ENCODE data around the gene ACTRT1. TPM values are rescaled to one million over a fixed set of nuclear protein-coding genes. Genes with fewer than 3 reads are reported as not detected.

The ACTRT1 gene
- total RNA-seq, 2 donors from 2014 or later = 0.42 TPM; not detected in 1

DNA sequence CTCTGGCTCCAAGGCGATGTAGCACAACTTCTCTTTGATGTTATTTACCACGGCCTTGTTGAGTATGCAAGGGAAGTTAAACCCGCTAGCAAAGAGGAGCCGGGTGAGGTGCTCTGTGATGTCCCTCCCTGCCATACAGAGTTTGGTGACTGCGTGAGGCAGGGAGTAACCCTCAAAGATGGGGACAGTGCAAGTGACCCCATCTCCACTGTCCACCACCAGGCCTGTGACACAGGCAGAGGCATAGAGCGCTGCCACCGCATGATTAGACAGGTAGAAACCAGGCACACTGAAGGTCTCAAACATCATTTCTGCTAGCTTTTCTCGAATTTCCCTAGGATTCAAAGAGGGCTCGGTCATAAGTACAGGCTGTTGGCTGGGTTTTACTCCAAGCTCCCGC is 677 bp downstream of the ACTRT1 start:
- TF ChIP-seq, protein P1, sequence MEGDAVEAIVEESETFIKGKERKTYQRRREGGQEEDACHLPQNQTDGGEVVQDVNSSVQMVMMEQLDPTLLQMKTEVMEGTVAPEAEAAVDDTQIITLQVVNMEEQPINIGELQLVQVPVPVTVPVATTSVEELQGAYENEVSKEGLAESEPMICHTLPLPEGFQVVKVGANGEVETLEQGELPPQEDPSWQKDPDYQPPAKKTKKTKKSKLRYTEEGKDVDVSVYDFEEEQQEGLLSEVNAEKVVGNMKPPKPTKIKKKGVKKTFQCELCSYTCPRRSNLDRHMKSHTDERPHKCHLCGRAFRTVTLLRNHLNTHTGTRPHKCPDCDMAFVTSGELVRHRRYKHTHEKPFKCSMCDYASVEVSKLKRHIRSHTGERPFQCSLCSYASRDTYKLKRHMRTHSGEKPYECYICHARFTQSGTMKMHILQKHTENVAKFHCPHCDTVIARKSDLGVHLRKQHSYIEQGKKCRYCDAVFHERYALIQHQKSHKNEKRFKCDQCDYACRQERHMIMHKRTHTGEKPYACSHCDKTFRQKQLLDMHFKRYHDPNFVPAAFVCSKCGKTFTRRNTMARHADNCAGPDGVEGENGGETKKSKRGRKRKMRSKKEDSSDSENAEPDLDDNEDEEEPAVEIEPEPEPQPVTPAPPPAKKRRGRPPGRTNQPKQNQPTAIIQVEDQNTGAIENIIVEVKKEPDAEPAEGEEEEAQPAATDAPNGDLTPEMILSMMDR (conservative IDR thresholded peaks at IDR 0.05) = no peak
- no peaks in the 10 kb centered on the region for H3K9me3 ChIP-seq (ENCODE audit: control insufficient read depth, low read length)
- H3K9ac ChIP-seq (ENCODE audit: extremely low read depth, low read length, poor library complexity, severe bottlenecking) = no peak overlapping the region
- H3K4me3 ChIP-seq (ENCODE audit: low read length) = no peak overlapping the region
- Mint-ChIP-seq H3K4me3 (no peak overlapping the region), H3K36me3 (ENCODE audit: low read depth) (no peaks in the 10 kb centered on the region), H3K4me1 (no peaks in the 10 kb centered on the region), H3K27ac (no peak overlapping the region), H3K9me3 (peaks cover 41% of the 10 kb centered on the region), H3K27me3 (ENCODE audit: insufficient read depth) (no peaks in the 10 kb centered on the region)
- H3K27me3 ChIP-seq (ENCODE audit: control insufficient read depth, insufficient read depth, low read length, poor library complexity, severe bottlenecking) = no peaks in the 10 kb centered on the region
- 93 to 95% methylated on average over 3 to 10 of the region's 10 CpGs for WGBS, 2 experiments (ENCODE audit: insufficient coverage in 1 of 2, insufficient read length in 1 of 2)
- no peak for DNase-seq
- no peaks in the 10 kb centered on the region for H3K4me1 ChIP-seq (ENCODE audit: control insufficient read depth, insufficient read depth, low read length)
- H3K27ac ChIP-seq (ENCODE audit: low read depth, low read length) = no peak overlapping the region
- no peaks in the 10 kb centered on the region for H3K36me3 ChIP-seq (ENCODE audit: control insufficient read depth, insufficient read depth, low read length)

DNA sequence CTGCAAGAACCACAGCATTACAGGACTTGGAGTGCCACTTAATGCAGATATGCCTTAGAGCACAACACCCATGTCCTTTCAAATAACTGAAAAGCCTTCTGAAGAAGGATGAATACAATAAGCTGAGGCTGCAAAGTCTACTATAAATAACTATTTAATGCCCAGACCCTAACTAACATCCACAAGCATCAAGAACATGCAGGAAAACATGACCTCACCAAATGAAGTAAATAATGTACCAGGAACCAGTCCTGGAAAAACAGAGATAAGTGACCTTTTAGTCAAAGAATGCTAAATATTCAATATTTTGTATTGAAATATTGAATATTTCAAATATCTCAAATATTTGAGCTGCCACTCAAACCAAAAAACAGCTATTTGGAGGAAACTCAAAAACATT is 16.9 kb downstream of the ACTRT1 start:
- H3K4me1 Mint-ChIP-seq = no peaks in the 10 kb centered on the region
- Histone ChIP-seq H3K4me3 (ENCODE audit: low read length) (no peak overlapping the region), H3K27ac (ENCODE audit: low read depth, low read length) (no peak overlapping the region), H3K4me1 (ENCODE audit: control insufficient read depth, insufficient read depth, low read length) (no peaks in the 10 kb centered on the region), H3K27me3 (ENCODE audit: control insufficient read depth, insufficient read depth, low read length, poor library complexity, severe bottlenecking) (no peaks in the 10 kb centered on the region), H3K9ac (ENCODE audit: extremely low read depth, low read length, poor library complexity, severe bottlenecking) (no peak overlapping the region), H3K9me3 (ENCODE audit: control insufficient read depth, low read length) (no peaks in the 10 kb centered on the region), H3K36me3 (ENCODE audit: control insufficient read depth, insufficient read depth, low read length) (no peaks in the 10 kb centered on the region)
- no peak for DNase-seq
- no peaks in the 10 kb centered on the region for H3K36me3 Mint-ChIP-seq (ENCODE audit: low read depth)
- H3K9me3 Mint-ChIP-seq = peaks cover 29% of the 10 kb centered on the region
- H3K27me3 Mint-ChIP-seq (ENCODE audit: insufficient read depth) = no peaks in the 10 kb centered on the region
- H3K4me3 Mint-ChIP-seq = no peak overlapping the region
- no peak overlapping the region for H3K27ac Mint-ChIP-seq
- TF ChIP-seq, protein P1 (conservative IDR thresholded peaks at IDR 0.05) = no peak

DNA sequence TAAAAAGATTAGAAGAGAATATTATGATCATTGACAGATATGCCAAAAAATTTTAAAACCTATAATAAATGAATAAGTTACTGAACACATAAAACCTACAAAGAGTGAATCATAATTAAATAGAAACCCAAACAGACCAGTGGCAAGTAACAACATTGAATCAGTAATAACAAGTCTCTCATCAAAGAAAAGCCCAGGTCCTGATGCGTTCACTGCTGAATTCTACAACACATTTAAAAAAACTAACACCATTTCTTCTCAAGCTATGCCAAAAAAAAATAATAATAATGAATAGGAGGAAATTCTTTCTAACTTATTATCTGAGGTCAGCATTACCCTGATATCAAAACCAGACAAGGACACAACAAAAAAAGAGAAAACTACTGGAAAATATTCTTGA is 30.6 kb downstream of the ACTRT1 start:
- H3K4me3 Mint-ChIP-seq = no peak overlapping the region
- TF ChIP-seq, protein P1 (conservative IDR thresholded peaks at IDR 0.05) = no peak
- H3K9me3 ChIP-seq (ENCODE audit: control insufficient read depth, low read length) = no peaks in the 10 kb centered on the region
- H3K27me3 ChIP-seq (ENCODE audit: control insufficient read depth, insufficient read depth, low read length, poor library complexity, severe bottlenecking) = no peaks in the 10 kb centered on the region
- H3K36me3 Mint-ChIP-seq (ENCODE audit: low read depth) = peaks cover 6% of the 10 kb centered on the region
- no peak overlapping the region for H3K27ac Mint-ChIP-seq
- H3K9ac ChIP-seq (ENCODE audit: extremely low read depth, low read length, poor library complexity, severe bottlenecking) = no peak overlapping the region
- H3K27me3 Mint-ChIP-seq (ENCODE audit: insufficient read depth) = no peaks in the 10 kb centered on the region
- H3K36me3 ChIP-seq (ENCODE audit: control insufficient read depth, insufficient read depth, low read length) = no peaks in the 10 kb centered on the region
- no peak overlapping the region for H3K4me3 ChIP-seq (ENCODE audit: low read length)
- no peaks in the 10 kb centered on the region for H3K4me1 Mint-ChIP-seq
- H3K27ac ChIP-seq (ENCODE audit: low read depth, low read length) = no peak overlapping the region
- H3K9me3 Mint-ChIP-seq = peaks cover 60% of the 10 kb centered on the region
- WGBS, 2 experiments (ENCODE audit: insufficient coverage in 1 of 2, insufficient read length in 1 of 2) = no CpG with 5 or more reads among the region's 1 CpG
- DNase-seq = no peak
- H3K4me1 ChIP-seq (ENCODE audit: control insufficient read depth, insufficient read depth, low read length) = no peaks in the 10 kb centered on the region

Measured in endodermal cell (in vitro differentiated cells).